Body of pancreas (tissue), 4 donors: ENCODE data around the gene MCUR1.

ENCODE experiments used
- CTCF ChIP-seq, 7 experiments: fragments of 450-650 bp in 4 of 7; fragments of 200-600 bp in 3 of 7; sonication (generic) in 3 of 7; IDR thresholded peaks; one replicate each; pipeline ENCODE4 v1.5.1; 2016 to 2019; ENCODE audit warnings: antibody characterized with exemption in 7 of 7
- POLR2A ChIP-seq, 3 donors: fragments of 450-650 bp; IDR thresholded peaks; one replicate each; pipeline ENCODE4 v1.6.1; 2016; ENCODE audit warnings: antibody characterized with exemption in 3 of 3, mild to moderate bottlenecking in 2 of 3

DNA sequence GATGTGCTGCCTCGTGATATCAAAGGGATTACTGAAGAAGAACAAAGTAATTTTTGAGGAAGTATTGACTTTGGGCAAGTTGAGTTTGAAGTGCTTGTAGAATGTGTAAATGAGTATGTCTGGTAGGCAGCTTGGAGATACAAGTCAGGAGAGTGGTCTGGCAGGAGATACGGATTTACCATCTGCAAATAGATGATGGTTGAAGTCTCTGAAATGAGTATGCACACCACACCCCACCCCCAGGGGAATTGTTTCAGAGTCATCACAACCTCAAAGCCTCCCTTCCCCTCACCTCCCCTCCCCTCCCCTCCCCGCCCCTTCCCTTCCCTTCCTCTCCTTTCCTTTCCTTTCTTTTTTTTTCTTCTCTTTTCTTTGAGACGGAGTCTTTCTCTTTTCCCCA lies 16.4 kb upstream of the MCUR1 start:
- no peak for TF ChIP-seq POLR2A (IDR thresholded peaks at IDR 0.05)
- no peak for TF ChIP-seq CTCF (IDR thresholded peaks at IDR 0.05)
